HG02840 (cell line): ENCODE data around the gene CNIH2.
"Not testable (repeated sequence)": the region's sequence is repeated elsewhere in the genome, so short reads cannot be mapped to it uniquely, and the experiment has no call there.

Experiments
- ATAC-seq: cut with Tn5 transposase; IDR thresholded peaks from one replicate; pipeline ENCODE4 v1.9.1; 2021; ENCODE audit warnings: mild to moderate bottlenecking, moderate library complexity, moderate number of reproducible peaks; ENCODE audit not compliant: unreplicated experiment, low FRiP score

The CNIH2 gene

DNA sequence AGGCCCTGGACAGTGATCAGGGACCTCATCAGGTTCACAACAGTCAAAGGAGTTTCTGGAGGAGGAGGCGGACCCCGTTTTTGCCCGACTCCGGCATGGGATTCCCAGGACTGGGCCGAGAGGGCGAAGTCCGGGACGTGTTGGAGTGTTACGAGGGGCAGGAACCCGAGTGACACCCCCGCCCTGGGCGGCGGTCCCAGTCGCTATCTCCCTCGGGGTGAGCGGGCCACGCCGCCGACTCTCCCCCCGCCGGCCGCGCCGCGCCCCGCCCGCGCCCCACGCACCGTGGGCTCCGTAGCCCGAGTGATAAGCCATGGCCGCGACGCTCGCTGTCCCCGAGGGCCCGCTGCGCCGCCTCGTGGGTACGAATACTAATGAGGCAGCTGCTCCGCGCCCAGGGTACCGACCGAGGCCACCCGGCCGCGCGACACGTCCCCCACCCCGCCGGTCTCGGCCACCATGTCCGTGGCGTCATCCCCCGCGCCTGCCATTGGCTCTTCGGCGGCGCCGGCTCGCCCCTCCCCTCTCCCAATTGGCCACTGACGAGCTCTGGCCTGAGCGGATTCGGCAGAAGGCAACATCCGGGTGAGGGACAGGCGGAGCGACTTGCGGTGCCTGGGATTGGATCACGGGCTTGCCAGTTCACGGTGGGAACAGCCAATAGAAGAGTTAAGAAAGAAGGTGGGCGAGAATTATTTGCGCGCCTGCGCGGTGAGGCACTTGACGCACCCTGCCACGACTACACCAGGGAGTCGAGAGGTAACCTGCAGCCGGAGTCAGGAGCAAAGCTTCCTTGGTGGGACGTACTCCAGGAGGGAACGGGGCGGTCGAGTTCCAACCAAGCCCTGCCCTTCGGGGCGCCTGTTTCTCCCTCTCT, 10.9 kb downstream of the CNIH2 start, which contains the start of gene YIF1A:
Gene YIF1A (minus strand): TSS at position 473 of the 877 bp plus-strand sequence. CDS start 158 bp downstream, at position 315.
- ATAC-seq: peak; percentile 89

- peak; percentile 31 for ATAC-seq
Measured at GRCh38 chr11:66289548-66290329, 11.8 kb downstream of the CNIH2 start.

GRCh38 chr11:66290330-66290621, 12.3 kb downstream of the CNIH2 start:
- ATAC-seq: no peak

DNA sequence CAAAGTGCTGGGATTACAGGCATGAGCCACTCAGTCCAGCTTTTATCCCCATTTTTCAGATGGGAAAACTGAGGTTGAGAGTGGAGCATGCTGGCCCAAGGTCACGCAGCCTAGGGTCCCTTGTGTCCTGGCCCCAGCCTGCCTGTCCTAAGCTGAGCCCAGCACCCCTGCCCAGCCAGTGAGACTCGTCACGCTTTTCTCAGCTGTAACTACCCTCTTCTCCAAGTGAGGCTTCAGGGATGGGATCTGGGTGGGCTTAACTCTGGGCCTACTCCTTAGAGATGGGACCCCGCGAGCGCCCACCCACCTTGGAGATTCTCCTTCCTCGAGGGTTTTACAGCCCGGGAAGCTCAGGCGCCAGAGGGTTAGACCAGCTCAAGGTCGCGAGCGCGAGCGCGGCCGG, 13.3 kb downstream of the CNIH2 start:
- ATAC-seq: no peak

DNA sequence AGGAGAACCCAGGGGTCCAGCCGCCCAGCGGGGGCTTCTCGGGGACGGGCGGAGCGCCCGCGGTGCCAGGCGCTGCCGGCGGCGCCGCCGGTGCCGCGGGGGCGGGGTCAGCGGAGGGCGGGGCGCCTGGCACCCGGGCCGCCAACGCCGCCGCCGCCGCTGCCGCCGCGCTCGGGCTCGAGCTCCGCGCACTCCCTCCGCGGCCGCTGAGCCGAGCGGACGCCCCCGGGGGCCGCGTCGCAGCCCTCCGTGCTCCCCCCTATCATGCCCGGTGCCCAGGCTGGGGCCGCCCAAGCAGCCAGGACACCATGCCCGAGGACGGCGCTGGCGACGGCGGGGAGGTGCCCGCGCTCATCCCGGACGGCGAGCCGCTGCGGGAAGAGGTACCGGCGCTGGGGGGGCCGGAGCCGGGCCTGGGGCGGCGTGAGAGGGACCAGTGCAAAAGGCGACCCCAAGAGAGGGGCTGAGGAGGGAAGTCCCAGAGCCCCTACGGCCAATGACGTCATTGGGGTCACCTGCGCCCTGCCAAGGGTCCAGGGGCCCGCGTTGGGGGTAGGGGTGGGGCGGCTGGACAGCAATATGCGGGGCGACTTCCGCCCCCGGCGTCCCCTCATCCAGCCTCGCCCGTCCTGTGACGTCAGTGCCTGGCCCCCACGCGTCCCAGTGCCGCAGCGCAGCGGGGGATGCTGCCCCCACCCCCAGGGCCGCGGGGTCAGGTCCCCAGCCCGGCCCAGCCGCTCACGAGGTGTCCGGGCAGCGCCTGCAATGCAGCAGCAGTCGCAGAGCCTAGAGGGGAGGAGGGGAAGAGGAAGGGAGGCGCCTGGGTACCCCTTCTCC, 13.9 kb downstream of the CNIH2 start, which contains the start of gene TMEM151A:
Gene TMEM151A (plus strand): TSS at position 189 of the 837 bp plus-strand sequence. CDS start 120 bp downstream, at position 309.
- no peak for ATAC-seq

DNA sequence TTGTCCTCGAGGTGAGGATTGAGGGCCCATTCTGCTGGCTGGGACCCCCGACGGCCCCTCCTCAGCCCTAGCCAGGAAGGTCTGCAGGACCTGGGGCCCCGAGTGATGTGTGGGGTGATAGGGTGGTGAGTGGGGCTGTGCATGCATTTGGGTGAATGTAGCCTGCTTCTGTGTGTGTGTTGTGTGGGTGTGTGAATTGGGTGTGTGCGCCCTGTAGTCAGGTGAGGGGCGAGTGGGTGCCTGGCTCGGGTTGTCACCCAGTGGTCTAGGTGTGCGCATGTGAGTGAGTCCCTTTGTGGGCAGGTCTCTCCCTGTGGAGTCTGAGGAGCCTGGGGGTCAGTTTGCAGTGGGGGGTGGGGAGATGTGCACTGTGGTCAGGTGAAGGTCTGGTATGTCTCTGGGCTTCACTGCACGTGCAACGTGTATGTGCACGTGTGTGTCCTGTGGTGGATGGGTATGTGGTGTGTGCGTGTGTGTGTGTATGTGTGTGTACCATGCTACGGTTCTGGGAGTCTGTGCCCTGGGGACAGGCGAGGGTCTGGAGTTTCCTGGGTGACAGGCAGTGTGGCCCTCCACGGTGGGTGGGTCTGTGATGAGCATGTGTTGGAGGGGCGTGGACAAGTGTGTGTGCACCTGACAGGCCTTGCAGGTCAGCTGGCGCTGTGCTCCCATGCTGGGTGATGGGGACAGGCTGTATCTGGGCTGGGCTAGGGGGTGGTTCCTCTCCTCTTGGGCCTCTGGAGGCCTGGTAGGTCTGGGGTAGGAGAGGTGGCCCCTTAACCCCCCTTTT, 14.8 kb downstream of the CNIH2 start:
- no peak for ATAC-seq

DNA sequence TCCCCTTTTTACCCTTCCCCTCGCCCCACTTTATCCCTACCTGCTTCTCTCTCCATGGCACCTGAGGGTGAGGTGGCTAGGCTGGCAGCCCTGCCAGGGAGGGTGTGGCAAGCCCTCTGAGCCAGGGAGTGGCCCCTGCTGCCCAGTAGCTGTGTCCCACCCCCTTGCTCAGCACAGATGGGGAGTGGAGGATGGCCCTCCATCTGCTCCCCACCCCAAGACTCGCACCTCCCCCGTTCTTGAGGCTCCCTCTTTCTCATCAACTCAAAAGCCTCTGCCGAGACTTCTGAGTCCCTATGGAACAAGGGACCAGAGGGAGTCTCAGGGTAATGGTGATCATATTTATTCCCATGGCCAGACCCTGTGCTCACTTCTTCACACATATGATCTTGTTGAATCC, 15.4 kb downstream of the CNIH2 start:
- no peak for ATAC-seq

GRCh38 chr11:66293777-66294625, 16.0 kb downstream of the CNIH2 start:
- no peak for ATAC-seq

GRCh38 chr11:66294626-66295620, 16.9 kb downstream of the CNIH2 start:
- ATAC-seq: no peak

DNA sequence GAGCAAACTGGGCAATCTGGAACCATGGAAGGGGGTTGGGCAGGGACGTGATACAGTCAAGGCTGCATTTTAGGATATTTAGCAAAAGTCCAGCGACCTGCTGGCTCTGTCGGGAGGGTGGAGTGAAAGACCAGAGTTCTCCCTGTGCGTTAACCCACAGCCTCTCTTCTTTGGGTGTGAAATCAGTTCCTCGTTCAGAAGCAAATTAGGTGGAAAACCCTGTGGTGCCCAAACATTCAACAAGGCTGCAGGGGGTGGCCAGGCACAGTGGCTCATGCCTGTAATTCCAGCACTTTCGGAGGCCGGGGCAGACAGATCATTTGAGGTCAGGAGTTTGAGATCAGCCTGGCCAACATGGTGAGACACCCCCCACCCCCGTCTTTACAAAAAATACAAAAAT, 19.6 kb downstream of the CNIH2 start:
- ATAC-seq: no peak

GRCh38 chr11:66299186-66299585, 21.2 kb downstream of the CNIH2 start:
- ATAC-seq: no peak

DNA sequence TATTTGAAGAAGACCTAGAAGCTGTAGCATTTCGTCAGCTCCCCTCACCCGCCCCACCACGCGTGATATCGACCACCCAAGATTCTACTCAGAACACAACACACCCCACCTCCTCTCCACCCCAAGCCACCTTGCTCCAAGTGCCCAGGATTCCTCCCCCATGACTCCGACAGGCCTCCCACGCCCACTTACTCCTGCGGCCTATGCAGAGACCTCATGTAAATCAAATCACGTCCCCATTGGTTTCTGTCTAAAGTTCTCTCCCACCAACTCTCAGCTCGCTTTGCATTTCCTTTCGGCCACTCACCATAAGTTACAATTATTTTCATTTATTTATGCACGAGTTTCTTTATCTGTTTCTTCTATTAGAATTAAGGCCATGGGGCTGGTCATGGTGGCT, 24.7 kb downstream of the CNIH2 start:
- ATAC-seq: no peak

- ATAC-seq: no peak
Measured at GRCh38 chr11:66309475-66309874, 31.5 kb downstream of the CNIH2 start.

DNA sequence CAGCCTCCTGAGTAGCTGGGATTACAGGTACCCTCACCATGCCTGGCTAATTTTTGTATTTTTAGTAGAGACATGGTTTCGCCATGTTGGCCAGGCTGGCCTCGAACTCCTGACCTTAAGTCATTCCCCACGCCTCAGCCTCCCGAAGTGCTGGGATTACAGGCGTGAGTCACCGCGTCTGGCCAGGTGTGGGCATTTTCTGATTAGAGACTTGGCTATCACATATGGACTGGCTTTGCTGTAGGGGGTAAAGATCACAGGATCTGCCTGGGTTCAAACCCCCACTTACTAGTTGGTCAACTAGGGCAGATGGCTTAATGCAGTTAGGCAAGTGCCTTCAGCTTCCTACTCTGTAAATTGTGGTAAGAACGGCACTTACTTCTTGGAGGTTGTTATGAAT, 32.3 kb downstream of the CNIH2 start:
- ATAC-seq: no peak

GRCh38 chr11:66310803-66311440, 32.9 kb downstream of the CNIH2 start:
- ATAC-seq: not testable (repeated sequence)

GRCh38 chr11:66311470-66311964, 33.5 kb downstream of the CNIH2 start:
- ATAC-seq: no peak

DNA sequence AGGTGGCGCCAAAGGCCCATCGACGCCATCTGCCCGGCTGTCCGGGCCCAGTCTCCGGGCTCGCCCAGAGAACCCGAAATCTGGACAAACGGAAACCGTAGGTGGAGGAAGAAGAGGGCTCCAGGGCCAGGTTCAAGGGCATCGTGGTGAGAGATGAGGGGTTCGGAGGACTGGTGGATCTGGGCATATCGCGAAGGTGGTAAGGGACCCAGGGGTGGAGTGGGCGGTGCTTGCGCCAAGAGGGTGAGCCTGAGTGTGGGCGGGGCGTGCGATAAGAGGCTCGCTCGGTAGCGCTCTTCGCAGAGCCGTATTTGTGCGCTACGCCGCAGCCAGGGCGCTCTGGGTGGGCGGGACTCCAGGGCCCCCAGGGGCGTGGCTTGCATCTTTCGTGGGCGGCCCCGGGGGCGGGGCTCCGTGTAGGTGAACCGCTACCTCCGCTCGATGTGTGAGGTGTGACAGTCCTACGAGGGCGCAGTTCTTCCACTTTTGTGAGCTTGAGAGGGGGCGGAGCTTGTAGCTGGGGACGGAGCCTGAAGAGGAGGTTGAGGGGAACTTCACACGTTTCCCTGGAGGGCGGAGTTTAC, 34.1 kb downstream of the CNIH2 start:
- peak; percentile 76 for ATAC-seq
